HG03097 (cell line): ENCODE measurements around the gene VSTM4.

Experiments
- ATAC-seq: cut with Tn5 transposase; IDR thresholded peaks from one replicate; pipeline ENCODE4 v1.9.1; 2021; ENCODE audit not compliant: unreplicated experiment, low FRiP score

VSTM4 gene

GRCh38 chr10:49096890-49097445 lies 18.4 kb downstream of the VSTM4 start:
- no peak for ATAC-seq

GRCh38 chr10:49094646-49095045 lies 20.7 kb downstream of the VSTM4 start:
- no peak for ATAC-seq

- no peak for ATAC-seq
Observed at GRCh38 chr10:49093922-49094321, 21.4 kb downstream of the VSTM4 start.

- no peak for ATAC-seq
Observed at GRCh38 chr10:49092477-49092876, 22.8 kb downstream of the VSTM4 start.

- ATAC-seq: no peak
Observed at GRCh38 chr10:49091450-49092210, 23.7 kb downstream of the VSTM4 start.

GRCh38 chr10:49090696-49091380 lies 24.5 kb downstream of the VSTM4 start:
- ATAC-seq: no peak

- ATAC-seq: no peak
Observed at GRCh38 chr10:49090189-49090575, 25.1 kb downstream of the VSTM4 start.

GRCh38 chr10:49089557-49090188 lies 25.6 kb downstream of the VSTM4 start:
- ATAC-seq: no peak

GRCh38 chr10:49089152-49089551 lies 26.2 kb downstream of the VSTM4 start:
- no peak for ATAC-seq

GRCh38 chr10:49086889-49087288 lies 28.4 kb downstream of the VSTM4 start:
- ATAC-seq: no peak

- ATAC-seq: no peak
Observed at GRCh38 chr10:49083261-49083660, 32.1 kb downstream of the VSTM4 start.

GRCh38 chr10:49082766-49083165 lies 32.6 kb downstream of the VSTM4 start:
- ATAC-seq: no peak

GRCh38 chr10:49081547-49082275 lies 33.6 kb downstream of the VSTM4 start:
- ATAC-seq: no peak

GRCh38 chr10:49080965-49081364 lies 34.4 kb downstream of the VSTM4 start:
- no peak for ATAC-seq

- ATAC-seq: no peak
Observed at GRCh38 chr10:49080071-49080470, 35.3 kb downstream of the VSTM4 start.

GRCh38 chr10:49079499-49079898 lies 35.8 kb downstream of the VSTM4 start:
- no peak for ATAC-seq

GRCh38 chr10:49079072-49079471 lies 36.2 kb downstream of the VSTM4 start:
- ATAC-seq: no peak

- no peak for ATAC-seq
Observed at GRCh38 chr10:49078433-49078832, 36.9 kb downstream of the VSTM4 start.

- ATAC-seq: no peak
Observed at GRCh38 chr10:49076741-49077521, 38.4 kb downstream of the VSTM4 start.

GRCh38 chr10:49076319-49076718 lies 39.0 kb downstream of the VSTM4 start:
- no peak for ATAC-seq
